ENCODE measurements around the gene ERMAP. TPM values are rescaled to one million over a fixed set of nuclear protein-coding genes. Genes with fewer than 3 reads are reported as not detected.

Gene ERMAP
- total and polyA plus RNA-seq, 10 of the 15 experiments (the other 5 are each of a cell fraction or from before 2014, with no cell fraction given), result 1.4 to 6.8 (median 4.1) TPM

- H3K4me2 ChIP-seq (ENCODE audit: control insufficient read depth, insufficient read depth), result no peak overlapping the region
- BruUV-seq (replicated peaks), result no TSS peak
- H3K27me3 ChIP-seq (replicated peaks in 1 of 2; ENCODE audit: control insufficient read depth in 2 of 2, insufficient read depth in 2 of 2, low read length in 1 of 2), result no peaks in the 10 kb centered on the region
- no peaks in the 10 kb centered on the region for H4K20me1 ChIP-seq (ENCODE audit: control insufficient read depth, insufficient read depth)
- H3K27ac ChIP-seq (ENCODE audit: control insufficient read depth, insufficient read depth), result no peak overlapping the region
- ChIA-PET POLR2A (no interaction called here), SMC1A (ENCODE audit: uncharacterized antibody, unreplicated experiment) (interaction anchor here (0.6 to 0.8 kb wide), 2 partner anchors 12 to 109 kb away, joined by 3 to 4 read pairs; no protein-coding TSS in a partner anchor), CTCF (interaction anchor here (0.6 kb wide), 1 partner anchor 1272 kb away, joined by 4 read pairs; no protein-coding TSS in a partner anchor), RAD21 (ENCODE audit: unreplicated experiment) (no interaction called here)
- H3K79me2 ChIP-seq (ENCODE audit: control insufficient read depth, insufficient read depth, low read length), result no peaks in the 10 kb centered on the region
- no peaks in the 10 kb centered on the region for H3K36me3 ChIP-seq (ENCODE audit: control insufficient read depth in 2 of 2, insufficient read depth in 2 of 2, low read length in 1 of 2)
- H3K9ac ChIP-seq (ENCODE audit: control insufficient read depth, insufficient read depth, low read length), result no peak overlapping the region
- ATAC-seq, result no peak
- intact Hi-C loops (cut with micrococcal nuclease; ENCODE audit: unreplicated experiment) (no loop called here), in situ Hi-C loops (cut with MboI) (no loop called here)
- 68% methylated on average over 4 of the region's 4 CpGs for WGBS (ENCODE audit: insufficient coverage, insufficient replicate concordance, low lambda C conversion rate, missing lambda C conversion rate)
- H3K9me3 ChIP-seq (replicated peaks; ENCODE audit: control insufficient read depth, insufficient read depth, low read length), result no peaks in the 10 kb centered on the region
- no peak overlapping the region for H3K4me3 ChIP-seq
- no peak overlapping the region for H2AFZ ChIP-seq (ENCODE audit: control insufficient read depth, low read depth, low read length)
- DNase-seq (ENCODE audit: low read depth, low spot score), result no peak
- FAIRE-seq, result no peak
- no peaks in the 10 kb centered on the region for H3K4me1 ChIP-seq (ENCODE audit: control insufficient read depth, insufficient read depth, low read length)
- TF ChIP-seq JUND (IDR thresholded peaks at IDR 0.05; ENCODE audit: low read depth, low read length) (no peak), CBX3 (IDR thresholded peaks at IDR 0.05; ENCODE audit: borderline replicate concordance, low read depth) (no peak), TAF1 (IDR thresholded peaks at IDR 0.05; ENCODE audit: borderline replicate concordance, low read depth, low read length) (no peak), SMARCA5 (IDR thresholded peaks at IDR 0.05) (no peak), MLLT1 (IDR thresholded peaks at IDR 0.05) (no peak), SUPT20H (IDR thresholded peaks at IDR 0.05; ENCODE audit: borderline replicate concordance, control insufficient read depth, low read depth, low read length) (no peak), SREBF1 (IDR thresholded peaks at IDR 0.05; ENCODE audit: low read length) (no peak), MYC (IDR thresholded peaks at IDR 0.05; ENCODE audit: insufficient read depth, insufficient read length, insufficient replicate concordance, low read length, severe bottlenecking) (no peak), E4F1 (IDR thresholded peaks at IDR 0.05; ENCODE audit: borderline replicate concordance, partially characterized antibody) (no peak), USF2 (IDR thresholded peaks at IDR 0.05; ENCODE audit: borderline replicate concordance, low read depth, low read length) (no peak), BRCA1 (IDR thresholded peaks at IDR 0.05; ENCODE audit: low read depth, low read length) (no peak)
- TF ChIP-seq, protein P1, sequence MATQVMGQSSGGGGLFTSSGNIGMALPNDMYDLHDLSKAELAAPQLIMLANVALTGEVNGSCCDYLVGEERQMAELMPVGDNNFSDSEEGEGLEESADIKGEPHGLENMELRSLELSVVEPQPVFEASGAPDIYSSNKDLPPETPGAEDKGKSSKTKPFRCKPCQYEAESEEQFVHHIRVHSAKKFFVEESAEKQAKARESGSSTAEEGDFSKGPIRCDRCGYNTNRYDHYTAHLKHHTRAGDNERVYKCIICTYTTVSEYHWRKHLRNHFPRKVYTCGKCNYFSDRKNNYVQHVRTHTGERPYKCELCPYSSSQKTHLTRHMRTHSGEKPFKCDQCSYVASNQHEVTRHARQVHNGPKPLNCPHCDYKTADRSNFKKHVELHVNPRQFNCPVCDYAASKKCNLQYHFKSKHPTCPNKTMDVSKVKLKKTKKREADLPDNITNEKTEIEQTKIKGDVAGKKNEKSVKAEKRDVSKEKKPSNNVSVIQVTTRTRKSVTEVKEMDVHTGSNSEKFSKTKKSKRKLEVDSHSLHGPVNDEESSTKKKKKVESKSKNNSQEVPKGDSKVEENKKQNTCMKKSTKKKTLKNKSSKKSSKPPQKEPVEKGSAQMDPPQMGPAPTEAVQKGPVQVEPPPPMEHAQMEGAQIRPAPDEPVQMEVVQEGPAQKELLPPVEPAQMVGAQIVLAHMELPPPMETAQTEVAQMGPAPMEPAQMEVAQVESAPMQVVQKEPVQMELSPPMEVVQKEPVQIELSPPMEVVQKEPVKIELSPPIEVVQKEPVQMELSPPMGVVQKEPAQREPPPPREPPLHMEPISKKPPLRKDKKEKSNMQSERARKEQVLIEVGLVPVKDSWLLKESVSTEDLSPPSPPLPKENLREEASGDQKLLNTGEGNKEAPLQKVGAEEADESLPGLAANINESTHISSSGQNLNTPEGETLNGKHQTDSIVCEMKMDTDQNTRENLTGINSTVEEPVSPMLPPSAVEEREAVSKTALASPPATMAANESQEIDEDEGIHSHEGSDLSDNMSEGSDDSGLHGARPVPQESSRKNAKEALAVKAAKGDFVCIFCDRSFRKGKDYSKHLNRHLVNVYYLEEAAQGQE (IDR thresholded peaks at IDR 0.05; ENCODE audit: low read depth, low read length), result no peak
- TF ChIP-seq, protein P2, sequence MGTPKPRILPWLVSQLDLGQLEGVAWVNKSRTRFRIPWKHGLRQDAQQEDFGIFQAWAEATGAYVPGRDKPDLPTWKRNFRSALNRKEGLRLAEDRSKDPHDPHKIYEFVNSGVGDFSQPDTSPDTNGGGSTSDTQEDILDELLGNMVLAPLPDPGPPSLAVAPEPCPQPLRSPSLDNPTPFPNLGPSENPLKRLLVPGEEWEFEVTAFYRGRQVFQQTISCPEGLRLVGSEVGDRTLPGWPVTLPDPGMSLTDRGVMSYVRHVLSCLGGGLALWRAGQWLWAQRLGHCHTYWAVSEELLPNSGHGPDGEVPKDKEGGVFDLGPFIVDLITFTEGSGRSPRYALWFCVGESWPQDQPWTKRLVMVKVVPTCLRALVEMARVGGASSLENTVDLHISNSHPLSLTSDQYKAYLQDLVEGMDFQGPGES (IDR thresholded peaks at IDR 0.05), result no peak
These were observed 72.3 kb downstream of the ERMAP start for GRCh38 chr1:42889264-42889663.
